Vagina (tissue), 2 donors: Measurements from ENCODE around the gene ID3. TPM values are rescaled to one million over a fixed set of nuclear protein-coding genes. Genes with fewer than 3 reads are reported as not detected.

Source experiments
- DNase-seq, 2 donors: peaks; one replicate each; pipeline ENCODE4 v3.0.0-alpha.2; 2017; ENCODE audit errors: extremely low spot score in 2 of 2
- H3K27ac ChIP-seq: fragments of 200-600 bp; sonication (generic); one replicate; pipeline ENCODE4 v1.5.1; 2019
- H3K27me3 ChIP-seq: fragments of 200-600 bp; sonication (generic); one replicate; pipeline ENCODE4 v1.5.1; 2019
- H3K36me3 ChIP-seq, 2 donors: fragments of 200-600 bp; sonication (generic); one replicate each; pipeline ENCODE4 v1.5.1; 2017 to 2019
- H3K4me1 ChIP-seq: fragments of 200-600 bp; sonication (generic); one replicate; pipeline ENCODE4 v1.5.1; 2019
- H3K4me3 ChIP-seq, 2 donors: fragments of 200-600 bp; sonication (generic); 1 replicate in 1 of 2; 2 replicates in 1 of 2; pipeline ENCODE4 v1.5.1; 2016 to 2019
- H3K9me3 ChIP-seq: fragments of 200-600 bp; sonication (generic); one replicate; pipeline ENCODE4 v1.5.1; 2019
- POLR2A ChIP-seq, 2 donors: fragments of 450-650 bp; IDR thresholded peaks; one replicate each; pipeline ENCODE4 v1.6.1; 2017; ENCODE audit warnings: antibody characterized with exemption in 2 of 2, mild to moderate bottlenecking in 2 of 2, moderate library complexity in 2 of 2
- POLR2AphosphoS5 ChIP-seq, 2 donors: sonication (generic); formaldehyde crosslinking; IDR thresholded peaks; one replicate each; pipeline ENCODE4 v1.9.0; 2017; ENCODE audit warnings: antibody characterized with exemption in 2 of 2, mild to moderate bottlenecking in 2 of 2, low read depth in 1 of 2; ENCODE audit not compliant: insufficient read depth in 1 of 2
- intact Hi-C: fragments of 100-400 bp; cut with DNase I; formaldehyde crosslinking; loops from one replicate; pipeline ENCODE4 v1.15.1; 2023
- total RNA-seq: library from RNA; depleted of rRNA; stranded (reverse); fragments of >200 nt; gene quantifications from one replicate; pipeline ENCODE4 v1.2.3, GENCODE V29; 2016
- TF ChIP-seq, protein P1 (sequence below), 3 experiments: fragments of 450-650 bp in 2 of 3; fragments of 200-600 bp in 1 of 3; sonication (generic) in 1 of 3; IDR thresholded peaks; one replicate each; pipeline ENCODE4 v1.5.1; 2017 to 2019; ENCODE audit warnings: antibody characterized with exemption in 3 of 3, mild to moderate bottlenecking in 2 of 3, moderate library complexity in 2 of 3

Gene ID3, protein sequence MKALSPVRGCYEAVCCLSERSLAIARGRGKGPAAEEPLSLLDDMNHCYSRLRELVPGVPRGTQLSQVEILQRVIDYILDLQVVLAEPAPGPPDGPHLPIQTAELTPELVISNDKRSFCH
- 358 TPM for total RNA-seq

GRCh38 chr1:23559136-23559984 lies at the start of gene ID3:
Gene ID3 (minus strand): TSS chr1:23559501. CDS start chr1:23559426, 75 bp downstream.
- Histone ChIP-seq H3K4me3 (peak within 1 kb of the TSS; percentile 65 to 73), H3K27ac (peak within 1 kb of the TSS; percentile 86), H3K36me3 (no peaks in the 10 kb centered on the region), H3K27me3 (no peaks in the 10 kb centered on the region), H3K9me3 (no peaks in the 10 kb centered on the region), H3K4me1 (peaks cover 70% of the 10 kb centered on the region)
- TF ChIP-seq, protein P1, sequence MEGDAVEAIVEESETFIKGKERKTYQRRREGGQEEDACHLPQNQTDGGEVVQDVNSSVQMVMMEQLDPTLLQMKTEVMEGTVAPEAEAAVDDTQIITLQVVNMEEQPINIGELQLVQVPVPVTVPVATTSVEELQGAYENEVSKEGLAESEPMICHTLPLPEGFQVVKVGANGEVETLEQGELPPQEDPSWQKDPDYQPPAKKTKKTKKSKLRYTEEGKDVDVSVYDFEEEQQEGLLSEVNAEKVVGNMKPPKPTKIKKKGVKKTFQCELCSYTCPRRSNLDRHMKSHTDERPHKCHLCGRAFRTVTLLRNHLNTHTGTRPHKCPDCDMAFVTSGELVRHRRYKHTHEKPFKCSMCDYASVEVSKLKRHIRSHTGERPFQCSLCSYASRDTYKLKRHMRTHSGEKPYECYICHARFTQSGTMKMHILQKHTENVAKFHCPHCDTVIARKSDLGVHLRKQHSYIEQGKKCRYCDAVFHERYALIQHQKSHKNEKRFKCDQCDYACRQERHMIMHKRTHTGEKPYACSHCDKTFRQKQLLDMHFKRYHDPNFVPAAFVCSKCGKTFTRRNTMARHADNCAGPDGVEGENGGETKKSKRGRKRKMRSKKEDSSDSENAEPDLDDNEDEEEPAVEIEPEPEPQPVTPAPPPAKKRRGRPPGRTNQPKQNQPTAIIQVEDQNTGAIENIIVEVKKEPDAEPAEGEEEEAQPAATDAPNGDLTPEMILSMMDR (IDR thresholded peaks at IDR 0.05) = peak in 1 of 3 experiments; percentile 4
- TF ChIP-seq POLR2A (IDR thresholded peaks at IDR 0.05) (peak; percentile 86 to 89), POLR2AphosphoS5 (IDR thresholded peaks at IDR 0.05; ENCODE audit: insufficient read depth in 1 of 2, low read depth in 1 of 2) (peak; percentile 99)
- DNase-seq = peak in 1 of 2 donors; percentile 98
- intact Hi-C loops = no loop called here

- Histone ChIP-seq H3K4me1 (no peaks in the 10 kb centered on the region), H3K9me3 (no peaks in the 10 kb centered on the region), H3K36me3 (no peaks in the 10 kb centered on the region), H3K27ac (no peak overlapping the region), H3K27me3 (no peaks in the 10 kb centered on the region), H3K4me3 (no peak overlapping the region)
- TF ChIP-seq POLR2A (IDR thresholded peaks at IDR 0.05) (no peak), POLR2AphosphoS5 (IDR thresholded peaks at IDR 0.05; ENCODE audit: insufficient read depth in 1 of 2, low read depth in 1 of 2) (no peak)
- TF ChIP-seq, protein P1 (IDR thresholded peaks at IDR 0.05) = no peak
- intact Hi-C loops = no loop called here
- DNase-seq = no peak
These were observed 48.6 kb upstream of the ID3 start for GRCh38 chr1:23607944-23608343.

- no peak for DNase-seq
- no peaks in the 10 kb centered on the region for H3K36me3 ChIP-seq
- H3K27ac ChIP-seq = no peak overlapping the region
- TF ChIP-seq POLR2A (IDR thresholded peaks at IDR 0.05) = no peak
- no peak for TF ChIP-seq POLR2AphosphoS5 (IDR thresholded peaks at IDR 0.05; ENCODE audit: insufficient read depth in 1 of 2, low read depth in 1 of 2)
- TF ChIP-seq, protein P1 (IDR thresholded peaks at IDR 0.05) = no peak
- no peaks in the 10 kb centered on the region for H3K27me3 ChIP-seq
- H3K4me1 ChIP-seq = no peaks in the 10 kb centered on the region
- H3K4me3 ChIP-seq = no peak overlapping the region
- H3K9me3 ChIP-seq = no peaks in the 10 kb centered on the region
- intact Hi-C loops = no loop called here
These were observed 42.9 kb upstream of the ID3 start for GRCh38 chr1:23601968-23602876.

DNA sequence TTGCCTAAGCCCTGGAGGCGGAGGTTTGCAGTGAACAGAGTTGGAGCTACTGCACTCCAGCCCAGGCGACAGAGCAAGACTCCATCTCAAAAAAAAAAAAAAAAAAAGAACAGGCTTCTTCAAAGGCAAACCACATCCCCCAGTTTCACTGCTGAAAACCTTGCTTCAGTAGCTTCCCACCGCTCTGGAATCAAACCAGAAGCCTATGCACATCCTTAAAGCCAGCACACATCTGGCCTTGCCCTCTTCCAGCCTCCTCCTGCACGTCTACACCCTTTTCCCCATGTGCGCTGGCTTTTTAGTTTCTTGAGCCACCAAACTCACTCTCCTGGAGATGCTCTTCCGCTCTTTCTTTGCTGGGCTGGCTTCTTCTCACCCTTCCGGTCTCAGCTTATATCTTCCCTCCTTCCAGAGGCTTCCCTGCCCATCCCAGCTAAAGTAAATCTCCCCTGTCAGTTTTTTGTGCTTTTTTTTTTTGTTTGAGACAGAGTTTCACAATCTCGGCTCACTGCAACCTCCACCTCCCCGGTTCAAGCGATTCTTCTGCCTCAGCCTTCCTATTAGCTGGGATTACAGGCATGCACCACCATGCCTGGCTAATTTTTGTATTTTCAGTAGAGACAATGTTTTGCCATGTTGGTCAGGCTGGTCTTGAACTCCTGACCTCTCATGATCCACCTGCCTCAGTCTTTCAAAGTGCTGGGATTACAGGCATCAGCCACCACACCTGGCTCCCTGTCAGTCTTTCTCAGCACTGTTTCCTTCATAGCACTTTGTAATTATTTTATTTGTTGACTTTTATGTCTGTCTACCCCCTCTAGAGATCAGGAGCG lies 42.0 kb upstream of the ID3 start:
- no peaks in the 10 kb centered on the region for H3K9me3 ChIP-seq
- DNase-seq = no peak
- no peaks in the 10 kb centered on the region for H3K27me3 ChIP-seq
- H3K4me1 ChIP-seq = peaks cover 7% of the 10 kb centered on the region
- H3K4me3 ChIP-seq = no peak overlapping the region
- H3K27ac ChIP-seq = no peak overlapping the region
- intact Hi-C loops = no loop called here
- TF ChIP-seq POLR2A (IDR thresholded peaks at IDR 0.05) (no peak), POLR2AphosphoS5 (IDR thresholded peaks at IDR 0.05; ENCODE audit: insufficient read depth in 1 of 2, low read depth in 1 of 2) (no peak)
- TF ChIP-seq, protein P1 (IDR thresholded peaks at IDR 0.05) = no peak
- H3K36me3 ChIP-seq = no peaks in the 10 kb centered on the region
